ENCODE measurements around the gene ISG15.
"Not testable (repeated sequence)": the region's sequence is repeated elsewhere in the genome, so short reads cannot be mapped to it uniquely, and the experiment has no call there.

ISG15 gene

GRCh38 chr1:1047407-1047806 is 34.1 kb downstream of the ISG15 start:
- no peak for DNase-seq

- DNase-seq, result no peak
These were observed 34.7 kb downstream of the ISG15 start for GRCh38 chr1:1047963-1048362.

- no peak for DNase-seq
These were observed 35.5 kb downstream of the ISG15 start for GRCh38 chr1:1048765-1049164.

- DNase-seq, result no peak
These were observed 36.2 kb downstream of the ISG15 start for GRCh38 chr1:1049318-1050165.

- no peak for DNase-seq
These were observed 37.3 kb downstream of the ISG15 start for GRCh38 chr1:1050577-1051052.

- DNase-seq, result no peak
These were observed 38.0 kb downstream of the ISG15 start for GRCh38 chr1:1051127-1051810.

- no peak for DNase-seq
These were observed 38.9 kb downstream of the ISG15 start for GRCh38 chr1:1052003-1052840.

- no peak for DNase-seq
These were observed 39.7 kb downstream of the ISG15 start for GRCh38 chr1:1053022-1053421.

GRCh38 chr1:1053682-1054081 is 40.4 kb downstream of the ISG15 start:
- no peak for DNase-seq

- DNase-seq, result no peak
These were observed 40.9 kb downstream of the ISG15 start for GRCh38 chr1:1054099-1054700.

GRCh38 chr1:1054971-1055370 is 41.7 kb downstream of the ISG15 start:
- no peak for DNase-seq

- no peak for DNase-seq
These were observed 42.8 kb downstream of the ISG15 start for GRCh38 chr1:1055841-1056736.

- not testable (repeated sequence) for DNase-seq
These were observed 44.4 kb downstream of the ISG15 start for GRCh38 chr1:1057769-1058087.

- no peak for DNase-seq
These were observed 45.0 kb downstream of the ISG15 start for GRCh38 chr1:1058088-1058905.

GRCh38 chr1:1058921-1059493 is 45.7 kb downstream of the ISG15 start:
- DNase-seq, result peak; percentile 11

- peak; percentile 41 for DNase-seq
These were observed 46.4 kb downstream of the ISG15 start for GRCh38 chr1:1059494-1060280.

- no peak for DNase-seq
These were observed 47.1 kb downstream of the ISG15 start for GRCh38 chr1:1060281-1061000.

- DNase-seq, result no peak
These were observed 48.5 kb downstream of the ISG15 start for GRCh38 chr1:1061682-1062345.

Data from NCI-H2227 treated with DMSO at 0.1 percent for 48 hours (cell line).